Measurements from ENCODE around the gene TPRN.

DNA sequence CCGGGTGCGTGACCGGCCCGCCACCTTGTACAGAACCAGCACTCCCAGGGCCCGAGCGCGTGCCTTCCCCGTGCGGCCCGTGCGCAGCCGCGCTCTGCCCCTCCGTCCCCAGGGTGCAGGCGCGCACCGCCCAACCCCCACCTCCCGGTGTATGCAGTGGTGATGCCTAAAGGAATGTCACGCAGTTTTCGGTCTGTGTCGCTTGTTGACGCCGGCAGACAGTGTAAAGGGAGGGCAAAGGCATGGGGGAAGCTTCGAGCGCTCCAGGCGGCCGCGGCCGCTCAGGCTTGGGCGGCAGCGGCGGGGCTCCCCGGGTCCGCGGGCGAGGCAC lies 32.0 kb downstream of the TPRN start:
- no peak for TF ChIP-seq POLR2A (IDR thresholded peaks at IDR 0.05)
- TF ChIP-seq, protein P1, sequence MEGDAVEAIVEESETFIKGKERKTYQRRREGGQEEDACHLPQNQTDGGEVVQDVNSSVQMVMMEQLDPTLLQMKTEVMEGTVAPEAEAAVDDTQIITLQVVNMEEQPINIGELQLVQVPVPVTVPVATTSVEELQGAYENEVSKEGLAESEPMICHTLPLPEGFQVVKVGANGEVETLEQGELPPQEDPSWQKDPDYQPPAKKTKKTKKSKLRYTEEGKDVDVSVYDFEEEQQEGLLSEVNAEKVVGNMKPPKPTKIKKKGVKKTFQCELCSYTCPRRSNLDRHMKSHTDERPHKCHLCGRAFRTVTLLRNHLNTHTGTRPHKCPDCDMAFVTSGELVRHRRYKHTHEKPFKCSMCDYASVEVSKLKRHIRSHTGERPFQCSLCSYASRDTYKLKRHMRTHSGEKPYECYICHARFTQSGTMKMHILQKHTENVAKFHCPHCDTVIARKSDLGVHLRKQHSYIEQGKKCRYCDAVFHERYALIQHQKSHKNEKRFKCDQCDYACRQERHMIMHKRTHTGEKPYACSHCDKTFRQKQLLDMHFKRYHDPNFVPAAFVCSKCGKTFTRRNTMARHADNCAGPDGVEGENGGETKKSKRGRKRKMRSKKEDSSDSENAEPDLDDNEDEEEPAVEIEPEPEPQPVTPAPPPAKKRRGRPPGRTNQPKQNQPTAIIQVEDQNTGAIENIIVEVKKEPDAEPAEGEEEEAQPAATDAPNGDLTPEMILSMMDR (IDR thresholded peaks at IDR 0.05) = no peak

Data from esophagus squamous epithelium (tissue), 4 donors.